Measurements from ENCODE around the gene PRKN.

Gene PRKN

GRCh38 chr6:161586887-161587286, 1140.7 kb downstream of the PRKN start:
- no peak for DNase-seq (ENCODE audit: extremely low read depth in 1 of 2, low read depth in 1 of 2)

GRCh38 chr6:161584621-161585340, 1142.8 kb downstream of the PRKN start:
- no peak for DNase-seq (ENCODE audit: extremely low read depth in 1 of 2, low read depth in 1 of 2)

GRCh38 chr6:161584051-161584450, 1143.5 kb downstream of the PRKN start:
- DNase-seq (ENCODE audit: extremely low read depth in 1 of 2, low read depth in 1 of 2), result no peak

- no peak for DNase-seq (ENCODE audit: extremely low read depth in 1 of 2, low read depth in 1 of 2)
Observed at GRCh38 chr6:161583584-161583983, 1144.0 kb downstream of the PRKN start.

GRCh38 chr6:161578478-161578877, 1149.1 kb downstream of the PRKN start:
- DNase-seq (ENCODE audit: extremely low read depth in 1 of 2, low read depth in 1 of 2), result no peak

- no peak for DNase-seq (ENCODE audit: extremely low read depth in 1 of 2, low read depth in 1 of 2)
Observed at GRCh38 chr6:161575523-161576254, 1151.9 kb downstream of the PRKN start.

- no peak for DNase-seq (ENCODE audit: extremely low read depth in 1 of 2, low read depth in 1 of 2)
Observed at GRCh38 chr6:161568885-161569456, 1158.6 kb downstream of the PRKN start.

- DNase-seq (ENCODE audit: extremely low read depth in 1 of 2, low read depth in 1 of 2), result no peak
Observed at GRCh38 chr6:161564952-161565351, 1162.6 kb downstream of the PRKN start.

- DNase-seq (ENCODE audit: extremely low read depth in 1 of 2, low read depth in 1 of 2), result no peak
Observed at GRCh38 chr6:161561908-161562307, 1165.7 kb downstream of the PRKN start.

- DNase-seq (ENCODE audit: extremely low read depth in 1 of 2, low read depth in 1 of 2), result no peak
Observed at GRCh38 chr6:161557333-161558107, 1170.0 kb downstream of the PRKN start.

- DNase-seq (ENCODE audit: extremely low read depth in 1 of 2, low read depth in 1 of 2), result no peak
Observed at GRCh38 chr6:161554883-161555282, 1172.7 kb downstream of the PRKN start.

GRCh38 chr6:161549977-161550655, 1177.5 kb downstream of the PRKN start:
- DNase-seq (ENCODE audit: extremely low read depth in 1 of 2, low read depth in 1 of 2), result no peak

- DNase-seq (ENCODE audit: extremely low read depth in 1 of 2, low read depth in 1 of 2), result no peak
Observed at GRCh38 chr6:161548713-161549296, 1178.8 kb downstream of the PRKN start.

GRCh38 chr6:161547617-161548016, 1179.9 kb downstream of the PRKN start:
- no peak for DNase-seq (ENCODE audit: extremely low read depth in 1 of 2, low read depth in 1 of 2)

- no peak for DNase-seq (ENCODE audit: extremely low read depth in 1 of 2, low read depth in 1 of 2)
Observed at GRCh38 chr6:161546632-161547031, 1180.9 kb downstream of the PRKN start.

GRCh38 chr6:161545741-161546140, 1181.8 kb downstream of the PRKN start:
- no peak for DNase-seq (ENCODE audit: extremely low read depth in 1 of 2, low read depth in 1 of 2)

- no peak for DNase-seq (ENCODE audit: extremely low read depth in 1 of 2, low read depth in 1 of 2)
Observed at GRCh38 chr6:161544801-161545480, 1182.6 kb downstream of the PRKN start.

- no peak for DNase-seq (ENCODE audit: extremely low read depth in 1 of 2, low read depth in 1 of 2)
Observed at GRCh38 chr6:161543684-161544309, 1183.8 kb downstream of the PRKN start.

- DNase-seq (ENCODE audit: extremely low read depth in 1 of 2, low read depth in 1 of 2), result no peak
Observed at GRCh38 chr6:161542346-161542980, 1185.1 kb downstream of the PRKN start.

All from activated CD8-positive, alpha-beta memory T cell treated with anti-CD3 and anti-CD28 coated beads for 1 hour (primary cell).